HUDEP-2 (cell line): ENCODE data around the gene ADCY5.
A peak's percentile ranks its signal among the peaks of the same experiment; 100 is the strongest.
"Not testable (repeated sequence)": the region's sequence is repeated elsewhere in the genome, so short reads cannot be mapped to it uniquely, and the experiment has no call there.

Source experiments
- DNase-seq, 76 experiments: peaks; one replicate each; lab custom pipeline; 2025; ENCODE audit not compliant: unreplicated experiment in 76 of 76; lab: John Stamatoyannopoulos, UW

Gene ADCY5

GRCh38 chr3:123278446-123278845 is 170.4 kb downstream of the ADCY5 start:
- no peak for DNase-seq

GRCh38 chr3:123277106-123277505 is 171.8 kb downstream of the ADCY5 start:
- DNase-seq, result no peak

GRCh38 chr3:123276346-123277006 is 172.4 kb downstream of the ADCY5 start:
- no peak for DNase-seq

- no peak for DNase-seq
These were observed 173.2 kb downstream of the ADCY5 start for GRCh38 chr3:123275691-123276090.

- no peak for DNase-seq
These were observed 176.3 kb downstream of the ADCY5 start for GRCh38 chr3:123272547-123272946.

GRCh38 chr3:123271466-123272159 is 177.3 kb downstream of the ADCY5 start:
- no peak for DNase-seq

- DNase-seq, result no peak
These were observed 178.1 kb downstream of the ADCY5 start for GRCh38 chr3:123270818-123271217.

- DNase-seq, result peak in 38 of 76 experiments; percentile 1 to 78 (median 40)
These were observed 181.1 kb downstream of the ADCY5 start for GRCh38 chr3:123267821-123268220.

GRCh38 chr3:123263941-123264340 is 184.9 kb downstream of the ADCY5 start:
- DNase-seq, result no peak

- DNase-seq, result no peak
These were observed 186.0 kb downstream of the ADCY5 start for GRCh38 chr3:123262868-123263267.

- no peak for DNase-seq
These were observed 186.7 kb downstream of the ADCY5 start for GRCh38 chr3:123262226-123262625.

GRCh38 chr3:123261666-123262065 is 187.2 kb downstream of the ADCY5 start:
- no peak for DNase-seq

GRCh38 chr3:123258811-123259420 is 190.0 kb downstream of the ADCY5 start:
- peak in 29 of 76 experiments; percentile 1 to 57 (median 20) for DNase-seq

- no peak for DNase-seq
These were observed 190.5 kb downstream of the ADCY5 start for GRCh38 chr3:123258359-123258758.

- no peak for DNase-seq
These were observed 192.6 kb downstream of the ADCY5 start for GRCh38 chr3:123256256-123256655.

GRCh38 chr3:123246866-123247265 is 202.0 kb downstream of the ADCY5 start:
- no peak for DNase-seq

GRCh38 chr3:123244128-123244527 is 204.8 kb downstream of the ADCY5 start:
- DNase-seq, result no peak

GRCh38 chr3:123239756-123240155 is 209.1 kb downstream of the ADCY5 start:
- DNase-seq, result no peak

- DNase-seq, result not testable (repeated sequence)
These were observed 209.7 kb downstream of the ADCY5 start for GRCh38 chr3:123239186-123239585.

- no peak for DNase-seq
These were observed 212.0 kb downstream of the ADCY5 start for GRCh38 chr3:123236902-123237301.
